Measurements from ENCODE around the gene ARHGAP28.

- TF ChIP-seq CTCF (IDR thresholded peaks at IDR 0.05) (no peak), POLR2AphosphoS5 (IDR thresholded peaks at IDR 0.05) (no peak), POLR2A (IDR thresholded peaks at IDR 0.05) (no peak)
These were observed 8.3 kb downstream of the ARHGAP28 start for GRCh38 chr18:6737833-6738232.

Measured in prostate gland (tissue), 2 donors.